Measurements from ENCODE around the gene MIPEP.
"Not testable (repeated sequence)": the region's sequence is repeated elsewhere in the genome, so short reads cannot be mapped to it uniquely, and the experiment has no call there.

The MIPEP gene

DNA sequence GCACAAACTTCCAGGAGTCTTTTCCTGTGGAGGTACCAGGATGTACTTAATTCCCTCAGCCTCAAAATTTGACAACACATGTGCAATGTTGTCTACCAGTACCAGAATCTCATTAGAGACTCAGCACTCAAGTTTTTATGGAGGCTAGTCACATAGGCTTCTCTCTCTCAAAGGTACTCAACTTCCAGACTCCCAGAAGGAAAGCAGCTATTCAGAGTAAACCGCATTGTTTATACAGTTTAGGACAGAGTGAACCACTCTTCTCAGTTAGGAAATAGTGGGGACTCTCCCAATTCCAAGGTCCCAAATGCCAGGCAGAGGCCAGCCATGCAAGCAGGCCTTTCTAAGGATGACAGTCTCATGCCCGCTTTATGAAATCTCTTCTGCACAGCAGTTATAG is 16.6 kb upstream of the MIPEP start:
- peaks cover 25% of the 10 kb centered on the region for H3K27me3 Mint-ChIP-seq (ENCODE audit: low read depth, poor library complexity)
- no peaks in the 10 kb centered on the region for H3K9me3 Mint-ChIP-seq
- no peak overlapping the region for H3K27ac Mint-ChIP-seq
- H3K4me3 Mint-ChIP-seq: no peak overlapping the region
- DNase-seq: no peak
- no peaks in the 10 kb centered on the region for H3K36me3 Mint-ChIP-seq (ENCODE audit: low read depth)
- TF ChIP-seq CTCF (IDR thresholded peaks at IDR 0.05): no peak
- H3K4me1 Mint-ChIP-seq: peaks cover 16% of the 10 kb centered on the region

- peak overlapping the region; percentile 32 for H3K4me3 Mint-ChIP-seq
- no peak for DNase-seq
- no peaks in the 10 kb centered on the region for H3K9me3 Mint-ChIP-seq
- H3K4me1 Mint-ChIP-seq: peaks cover 16% of the 10 kb centered on the region
- H3K36me3 Mint-ChIP-seq (ENCODE audit: low read depth): no peaks in the 10 kb centered on the region
- peaks cover 31% of the 10 kb centered on the region for H3K27me3 Mint-ChIP-seq (ENCODE audit: low read depth, poor library complexity)
- no peak overlapping the region for H3K27ac Mint-ChIP-seq
- no peak for TF ChIP-seq CTCF (IDR thresholded peaks at IDR 0.05)
Observed at GRCh38 chr13:23903906-23904280, 14.7 kb upstream of the MIPEP start.

DNA sequence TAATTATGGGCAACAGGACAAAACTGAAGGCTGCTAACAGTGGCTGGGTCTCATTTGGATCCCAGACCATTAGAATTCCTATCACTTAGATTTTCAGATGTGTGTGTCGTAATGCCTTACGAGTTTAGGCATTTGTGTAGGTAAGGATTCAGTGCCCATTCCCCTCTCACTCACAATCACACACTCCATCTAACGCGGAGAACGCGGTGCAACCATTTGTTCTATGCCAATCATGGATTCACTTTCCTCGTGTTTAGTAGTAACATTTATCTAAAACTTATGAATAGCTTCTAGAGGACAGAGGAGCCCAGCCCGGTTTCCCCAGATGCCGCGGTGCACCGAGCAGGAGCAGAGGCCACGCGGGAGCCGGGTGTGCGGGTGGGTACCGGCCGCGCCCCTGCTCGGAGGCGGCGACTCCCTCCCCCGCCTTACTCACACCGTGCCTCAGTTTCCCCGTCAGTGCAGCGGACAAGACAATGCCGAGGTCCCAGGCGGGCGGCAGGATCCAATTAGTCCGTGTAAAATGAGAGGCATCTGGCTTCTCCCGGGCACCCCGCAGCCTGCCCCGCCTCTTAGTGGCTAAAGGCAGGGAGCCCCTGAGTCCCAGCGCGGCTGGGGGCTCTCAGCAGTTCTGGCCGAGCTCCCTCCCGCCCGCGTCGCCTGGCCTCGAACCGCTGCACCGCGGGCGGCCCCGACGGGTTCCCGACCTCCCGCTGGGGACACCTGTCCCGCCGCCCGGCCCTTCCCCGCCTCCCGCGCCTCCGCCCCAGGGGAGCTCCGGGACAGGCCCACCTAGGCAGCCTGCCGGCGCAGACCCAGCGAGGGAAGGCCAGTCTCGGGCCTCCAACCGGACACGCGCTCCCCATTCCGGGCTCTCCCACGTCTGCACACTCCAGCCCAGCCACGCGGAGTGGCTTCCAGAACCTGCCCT is 14.0 kb upstream of the MIPEP start:
- Mint-ChIP-seq H3K27me3 (ENCODE audit: low read depth, poor library complexity) (peaks cover 31% of the 10 kb centered on the region), H3K27ac (no peak overlapping the region), H3K36me3 (ENCODE audit: low read depth) (no peaks in the 10 kb centered on the region), H3K9me3 (no peaks in the 10 kb centered on the region), H3K4me1 (peaks cover 16% of the 10 kb centered on the region), H3K4me3 (peak overlapping the region; percentile 32)
- TF ChIP-seq CTCF (IDR thresholded peaks at IDR 0.05): no peak
- peak; percentile 26 for DNase-seq

GRCh38 chr13:23901365-23901764 is 12.2 kb upstream of the MIPEP start:
- DNase-seq: no peak

DNA sequence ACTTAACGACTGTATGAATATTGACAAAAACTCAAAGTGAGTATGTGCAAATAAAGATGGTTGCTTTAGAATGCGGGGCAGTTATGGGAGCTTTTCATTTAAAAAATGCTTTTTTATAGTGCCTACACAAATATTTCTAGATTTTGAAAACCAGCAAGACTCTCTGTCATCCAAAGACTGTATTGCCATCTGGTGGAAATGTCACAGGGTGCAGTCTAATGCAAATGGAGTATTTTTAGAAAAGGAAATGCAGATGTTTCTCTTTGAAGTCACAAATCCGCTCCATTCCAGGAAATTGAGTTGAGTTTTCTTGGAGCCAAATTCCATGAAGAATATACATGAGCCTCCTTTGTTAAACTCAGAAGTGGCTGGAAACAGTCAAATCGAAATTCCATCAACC is 10.4 kb upstream of the MIPEP start:
- peak; percentile 55 for TF ChIP-seq CTCF (IDR thresholded peaks at IDR 0.05)
- peak; percentile 39 for DNase-seq
- peaks cover 18% of the 10 kb centered on the region for H3K4me1 Mint-ChIP-seq
- H3K4me3 Mint-ChIP-seq: no peak overlapping the region
- no peaks in the 10 kb centered on the region for H3K9me3 Mint-ChIP-seq
- no peak overlapping the region for H3K27ac Mint-ChIP-seq
- no peaks in the 10 kb centered on the region for H3K36me3 Mint-ChIP-seq (ENCODE audit: low read depth)
- H3K27me3 Mint-ChIP-seq (ENCODE audit: low read depth, poor library complexity): peaks cover 28% of the 10 kb centered on the region

More at GRCh38 chr13:23901365-23901764, 12.2 kb upstream of the MIPEP start:
- H3K9me3 Mint-ChIP-seq: no peaks in the 10 kb centered on the region
- no peak for TF ChIP-seq CTCF (IDR thresholded peaks at IDR 0.05)
- H3K27me3 Mint-ChIP-seq (ENCODE audit: low read depth, poor library complexity): peaks cover 28% of the 10 kb centered on the region
- H3K4me3 Mint-ChIP-seq: no peak overlapping the region
- peaks cover 20% of the 10 kb centered on the region for H3K4me1 Mint-ChIP-seq
- H3K27ac Mint-ChIP-seq: no peak overlapping the region
- H3K36me3 Mint-ChIP-seq (ENCODE audit: low read depth): no peaks in the 10 kb centered on the region

- Mint-ChIP-seq H3K36me3 (ENCODE audit: low read depth) (no peaks in the 10 kb centered on the region), H3K27ac (no peak overlapping the region), H3K9me3 (no peaks in the 10 kb centered on the region), H3K4me3 (no peak overlapping the region), H3K4me1 (peaks cover 13% of the 10 kb centered on the region), H3K27me3 (ENCODE audit: low read depth, poor library complexity) (peaks cover 19% of the 10 kb centered on the region)
- DNase-seq: no peak
- TF ChIP-seq CTCF (IDR thresholded peaks at IDR 0.05): no peak
Observed at GRCh38 chr13:23898101-23898500, 8.9 kb upstream of the MIPEP start.

- peaks cover 12% of the 10 kb centered on the region for H3K27me3 Mint-ChIP-seq (ENCODE audit: low read depth, poor library complexity)
- not testable (repeated sequence) for H3K27ac Mint-ChIP-seq; H3K36me3 Mint-ChIP-seq (ENCODE audit: low read depth); DNase-seq; H3K9me3 Mint-ChIP-seq; H3K4me3 Mint-ChIP-seq; H3K4me1 Mint-ChIP-seq
Observed at GRCh38 chr13:23897452-23897919, 8.3 kb upstream of the MIPEP start, which contains the start of gene C1QTNF9B. C1QTNF9B (minus strand) TSS chr13:23897502.

- not testable (repeated sequence) for DNase-seq; H3K4me3 Mint-ChIP-seq; H3K27me3 Mint-ChIP-seq (ENCODE audit: low read depth, poor library complexity); H3K9me3 Mint-ChIP-seq; H3K36me3 Mint-ChIP-seq (ENCODE audit: low read depth); H3K27ac Mint-ChIP-seq
- H3K4me1 Mint-ChIP-seq: peaks cover 12% of the 10 kb centered on the region
Observed at GRCh38 chr13:23894746-23895145, 5.5 kb upstream of the MIPEP start.

Data from nephron progenitor cell (in vitro differentiated cells).